DND-41 (cell line): Measurements from ENCODE around the gene ING1.
"Not testable (repeated sequence)": the region's sequence is repeated elsewhere in the genome, so short reads cannot be mapped to it uniquely, and the experiment has no call there.

Experiments
- ATAC-seq: fragments of 200-7000 bp; cut with Tn5 transposase; 3 replicates; pipeline ENCODE4 v1.9.1; 2021; ENCODE audit warnings: low read depth; ENCODE audit not compliant: insufficient read depth
- DNase-seq: peaks from one replicate; pipeline ENCODE4 v3.0.0-alpha.2; 2020
- H2AFZ ChIP-seq: 2 replicates; pipeline ENCODE4 v1.6.0; 2012; ENCODE audit warnings: low read depth, low read length
- H3K27ac ChIP-seq: 2 replicates; pipeline ENCODE4 v1.5.1; 2012; ENCODE audit warnings: low read length, inconsistent platforms
- H3K27me3 ChIP-seq: fragments of 200-600 bp; sonication (generic); 2 replicates; pipeline ENCODE4 v1.6.0; 2012; ENCODE audit warnings: low read length, mild to moderate bottlenecking, inconsistent platforms; ENCODE audit not compliant: insufficient read depth, poor library complexity
- H3K36me3 ChIP-seq: 2 replicates; pipeline ENCODE4 v1.5.1; 2012; ENCODE audit warnings: low read length, inconsistent platforms; ENCODE audit not compliant: insufficient read depth
- H3K4me1 ChIP-seq: 2 replicates; pipeline ENCODE4 v1.5.1; 2012; ENCODE audit warnings: mild to moderate bottlenecking, low read length; ENCODE audit not compliant: insufficient read depth
- H3K4me2 ChIP-seq: 2 replicates; pipeline ENCODE4 v1.6.0; 2012; ENCODE audit warnings: mild to moderate bottlenecking, moderate library complexity, low read length, inconsistent platforms; ENCODE audit not compliant: insufficient read depth
- H3K4me3 ChIP-seq, 2 experiments: fragments of 200-600 bp in 1 of 2; shearing (Covaris generic) in 1 of 2; 2 replicates each; pipeline ENCODE4 v1.5.1; 2012 to 2016; ENCODE audit warnings: inconsistent platforms in 2 of 2, low read length in 2 of 2, mild to moderate bottlenecking in 2 of 2, low read depth in 1 of 2, moderate library complexity in 1 of 2
- H3K79me2 ChIP-seq: 2 replicates; pipeline ENCODE4 v1.6.0; 2012; ENCODE audit warnings: low read length, inconsistent platforms; ENCODE audit not compliant: insufficient read depth
- H3K9ac ChIP-seq: 2 replicates; pipeline ENCODE4 v1.6.0; 2012; ENCODE audit warnings: low read depth, mild to moderate bottlenecking, inconsistent platforms, low read length, moderate library complexity
- H3K9me3 ChIP-seq: 2 replicates; pipeline ENCODE4 v1.5.1; 2012; ENCODE audit warnings: low read length, moderate library complexity, mild to moderate bottlenecking, inconsistent platforms; ENCODE audit not compliant: insufficient read depth, severe bottlenecking
- H4K20me1 ChIP-seq: 2 replicates; pipeline ENCODE4 v1.6.0; 2012; ENCODE audit warnings: low read length; ENCODE audit not compliant: insufficient read depth
- CTCF ChIP-seq: IDR thresholded peaks from 2 replicates; pipeline ENCODE4 v1.5.1; 2012; ENCODE audit warnings: borderline replicate concordance, low read length, moderate library complexity, mild to moderate bottlenecking; ENCODE audit not compliant: poor library complexity, severe bottlenecking; ENCODE audit errors: extremely low read depth
- EZH2 ChIP-seq: IDR thresholded peaks from 3 replicates; pipeline ENCODE4 v1.6.1; 2012; ENCODE audit warnings: borderline replicate concordance, low read depth, mild to moderate bottlenecking, moderate library complexity, low read length, inconsistent platforms; ENCODE audit not compliant: severe bottlenecking

Gene ING1

GRCh38 chr13:110665491-110666254, 47.8 kb upstream of the ING1 start:
- Histone ChIP-seq H3K27ac (no peak overlapping the region), H3K9me3 (peaks cover 13% of the 10 kb centered on the region), H3K4me2 (no peak overlapping the region), H3K27me3 (no peaks in the 10 kb centered on the region), H3K4me3 (no peak overlapping the region), H2AFZ (no peak overlapping the region), H3K79me2 (no peaks in the 10 kb centered on the region), H3K9ac (no peak overlapping the region), H4K20me1 (no peaks in the 10 kb centered on the region), H3K36me3 (peaks cover 92% of the 10 kb centered on the region), H3K4me1 (no peaks in the 10 kb centered on the region)
- DNase-seq (no peak), ATAC-seq (no peak)
- TF ChIP-seq CTCF = no peak
- TF ChIP-seq EZH2 = no peak

GRCh38 chr13:110666255-110666533, 47.3 kb upstream of the ING1 start:
- Histone ChIP-seq H3K27me3 (no peaks in the 10 kb centered on the region), H3K36me3 (peaks cover 89% of the 10 kb centered on the region), H4K20me1 (no peaks in the 10 kb centered on the region), H3K4me2 (no peak overlapping the region), H2AFZ (no peak overlapping the region), H3K27ac (no peak overlapping the region), H3K9ac (no peak overlapping the region), H3K9me3 (peaks cover 9% of the 10 kb centered on the region), H3K4me3 (no peak overlapping the region), H3K79me2 (no peaks in the 10 kb centered on the region), H3K4me1 (no peaks in the 10 kb centered on the region)
- ATAC-seq (no peak), DNase-seq (no peak)
- TF ChIP-seq EZH2 (no peak), CTCF (no peak)

- ATAC-seq (no peak), DNase-seq (no peak)
- Histone ChIP-seq H3K4me1 (no peaks in the 10 kb centered on the region), H3K4me2 (no peak overlapping the region), H2AFZ (no peak overlapping the region), H3K9ac (no peak overlapping the region), H3K9me3 (no peaks in the 10 kb centered on the region), H4K20me1 (no peaks in the 10 kb centered on the region), H3K36me3 (peaks cover 60% of the 10 kb centered on the region), H3K27me3 (no peaks in the 10 kb centered on the region), H3K79me2 (no peaks in the 10 kb centered on the region), H3K4me3 (no peak overlapping the region), H3K27ac (no peak overlapping the region)
- no peak for TF ChIP-seq EZH2
- no peak for TF ChIP-seq CTCF
Observed at GRCh38 chr13:110669036-110669435, 44.5 kb upstream of the ING1 start.

GRCh38 chr13:110669814-110670213, 43.7 kb upstream of the ING1 start:
- not testable (repeated sequence) for H3K9me3 ChIP-seq, DNase-seq, H3K4me3 ChIP-seq, H3K79me2 ChIP-seq, H3K4me2 ChIP-seq, H3K9ac ChIP-seq, ATAC-seq, H4K20me1 ChIP-seq, H2AFZ ChIP-seq, H3K27ac ChIP-seq, H3K27me3 ChIP-seq, H3K4me1 ChIP-seq
- peaks cover 52% of the 10 kb centered on the region for H3K36me3 ChIP-seq
